Skeletal muscle satellite cell (primary cell): ENCODE results near the gene CYP4F2.
"Not testable (repeated sequence)": the region's sequence is repeated elsewhere in the genome, so short reads cannot be mapped to it uniquely, and the experiment has no call there.

Source experiments
- H3K27me3 ChIP-seq: 2 replicates; pipeline ENCODE4 v1.7.0; 2013; ENCODE audit warnings: low read length; ENCODE audit not compliant: control insufficient read depth, insufficient read depth
- H3K36me3 ChIP-seq: 2 replicates; pipeline ENCODE4 v1.7.0; 2013; ENCODE audit warnings: mild to moderate bottlenecking, control low read depth, low read length; ENCODE audit not compliant: insufficient read depth
- H3K4me1 ChIP-seq: 2 replicates; pipeline ENCODE4 v1.7.0; 2013; ENCODE audit warnings: low read length; ENCODE audit not compliant: control insufficient read depth, insufficient read depth
- H3K4me2 ChIP-seq: 2 replicates; pipeline ENCODE4 v1.7.0; 2013; ENCODE audit warnings: mild to moderate bottlenecking, low read length
- H3K4me3 ChIP-seq: 2 replicates; pipeline ENCODE4 v1.7.0; 2013; ENCODE audit warnings: low read length
- H3K9ac ChIP-seq: 2 replicates; pipeline ENCODE4 v1.7.0; 2013; ENCODE audit warnings: mild to moderate bottlenecking, low read depth, low read length, moderate library complexity
- H3K9me3 ChIP-seq: replicated peaks from 2 replicates; pipeline ENCODE4 v1.7.0; 2013; ENCODE audit warnings: mild to moderate bottlenecking, control low read depth, low read length

CYP4F2 gene

GRCh38 chr19:15899561-15899960 lies 1.7 kb upstream of the CYP4F2 start:
- H3K9me3 ChIP-seq, H3K4me2 ChIP-seq, H3K27me3 ChIP-seq, H3K36me3 ChIP-seq, H3K4me1 ChIP-seq, H3K4me3 ChIP-seq, H3K9ac ChIP-seq: not testable (repeated sequence)

GRCh38 chr19:15897026-15897737 lies 692 bp downstream of the CYP4F2 start:
- Histone ChIP-seq H3K27me3 (no peaks in the 10 kb centered on the region), H3K9ac (no peak overlapping the region), H3K4me1 (no peaks in the 10 kb centered on the region), H3K9me3 (peaks cover 9% of the 10 kb centered on the region), H3K36me3 (no peaks in the 10 kb centered on the region), H3K4me3 (no peak overlapping the region), H3K4me2 (no peak overlapping the region)

GRCh38 chr19:15895876-15896430 lies 1.9 kb downstream of the CYP4F2 start:
- no peak overlapping the region for H3K4me2 ChIP-seq

GRCh38 chr19:15894359-15894758 lies 3.5 kb downstream of the CYP4F2 start:
- H3K4me3 ChIP-seq = no peak overlapping the region
- peaks cover 9% of the 10 kb centered on the region for H3K9me3 ChIP-seq
- H3K36me3 ChIP-seq = no peaks in the 10 kb centered on the region
- no peak overlapping the region for H3K9ac ChIP-seq
- no peak overlapping the region for H3K4me2 ChIP-seq
- no peaks in the 10 kb centered on the region for H3K4me1 ChIP-seq
- no peaks in the 10 kb centered on the region for H3K27me3 ChIP-seq

More at GRCh38 chr19:15895876-15896430, 1.9 kb downstream of the CYP4F2 start:
- H3K27me3 ChIP-seq = no peaks in the 10 kb centered on the region
- H3K9me3 ChIP-seq = peaks cover 9% of the 10 kb centered on the region
- H3K4me3 ChIP-seq = no peak overlapping the region
- no peaks in the 10 kb centered on the region for H3K36me3 ChIP-seq
- no peak overlapping the region for H3K9ac ChIP-seq
- no peaks in the 10 kb centered on the region for H3K4me1 ChIP-seq

- H3K9me3 ChIP-seq = peaks cover 9% of the 10 kb centered on the region
- H3K4me2 ChIP-seq = no peak overlapping the region
- H3K4me1 ChIP-seq = no peaks in the 10 kb centered on the region
- no peaks in the 10 kb centered on the region for H3K27me3 ChIP-seq
- H3K9ac ChIP-seq = no peak overlapping the region
- no peak overlapping the region for H3K4me3 ChIP-seq
- H3K36me3 ChIP-seq = no peaks in the 10 kb centered on the region
Measured at GRCh38 chr19:15893477-15893876, 4.4 kb downstream of the CYP4F2 start.

- Histone ChIP-seq H3K27me3 (no peaks in the 10 kb centered on the region), H3K9ac (no peak overlapping the region), H3K4me3 (no peak overlapping the region), H3K36me3 (no peaks in the 10 kb centered on the region), H3K4me1 (no peaks in the 10 kb centered on the region), H3K4me2 (no peak overlapping the region), H3K9me3 (peaks cover 9% of the 10 kb centered on the region)
Measured at GRCh38 chr19:15892012-15892411, 5.9 kb downstream of the CYP4F2 start.

- Histone ChIP-seq H3K9ac (no peak overlapping the region), H3K4me3 (no peak overlapping the region), H3K4me2 (no peak overlapping the region), H3K27me3 (no peaks in the 10 kb centered on the region), H3K4me1 (no peaks in the 10 kb centered on the region), H3K9me3 (peaks cover 9% of the 10 kb centered on the region), H3K36me3 (no peaks in the 10 kb centered on the region)
Measured at GRCh38 chr19:15891434-15891833, 6.4 kb downstream of the CYP4F2 start.

GRCh38 chr19:15889339-15889738 lies 8.5 kb downstream of the CYP4F2 start:
- not testable (repeated sequence) for H3K4me3 ChIP-seq, H3K4me2 ChIP-seq, H3K9ac ChIP-seq, H3K4me1 ChIP-seq, H3K27me3 ChIP-seq, H3K36me3 ChIP-seq, H3K9me3 ChIP-seq

- Histone ChIP-seq H3K4me3 (no peak overlapping the region), H3K9me3 (no peaks in the 10 kb centered on the region), H3K4me2 (no peak overlapping the region), H3K36me3 (no peaks in the 10 kb centered on the region), H3K27me3 (no peaks in the 10 kb centered on the region), H3K9ac (no peak overlapping the region), H3K4me1 (no peaks in the 10 kb centered on the region)
Measured at GRCh38 chr19:15885919-15886318, 12.0 kb downstream of the CYP4F2 start.

GRCh38 chr19:15885167-15885566 lies 12.7 kb downstream of the CYP4F2 start:
- no peak overlapping the region for H3K4me3 ChIP-seq
- H3K4me2 ChIP-seq = no peak overlapping the region
- no peaks in the 10 kb centered on the region for H3K27me3 ChIP-seq
- H3K9me3 ChIP-seq = no peaks in the 10 kb centered on the region
- H3K36me3 ChIP-seq = no peaks in the 10 kb centered on the region
- H3K9ac ChIP-seq = no peak overlapping the region
- H3K4me1 ChIP-seq = no peaks in the 10 kb centered on the region

GRCh38 chr19:15883329-15883728 lies 14.5 kb downstream of the CYP4F2 start:
- H3K4me2 ChIP-seq, H3K4me3 ChIP-seq: not testable (repeated sequence)

GRCh38 chr19:15874821-15875474 lies 22.9 kb downstream of the CYP4F2 start:
- Histone ChIP-seq H3K36me3 (no peaks in the 10 kb centered on the region), H3K4me3 (no peak overlapping the region), H3K4me2 (no peak overlapping the region), H3K27me3 (no peaks in the 10 kb centered on the region), H3K9me3 (no peaks in the 10 kb centered on the region), H3K4me1 (no peaks in the 10 kb centered on the region), H3K9ac (no peak overlapping the region)

More at GRCh38 chr19:15883329-15883728, 14.5 kb downstream of the CYP4F2 start:
- H3K9me3 ChIP-seq, H3K4me1 ChIP-seq, H3K9ac ChIP-seq, H3K36me3 ChIP-seq, H3K27me3 ChIP-seq: not testable (repeated sequence)
